Measurements from ENCODE around the gene HOXA5.

DNA sequence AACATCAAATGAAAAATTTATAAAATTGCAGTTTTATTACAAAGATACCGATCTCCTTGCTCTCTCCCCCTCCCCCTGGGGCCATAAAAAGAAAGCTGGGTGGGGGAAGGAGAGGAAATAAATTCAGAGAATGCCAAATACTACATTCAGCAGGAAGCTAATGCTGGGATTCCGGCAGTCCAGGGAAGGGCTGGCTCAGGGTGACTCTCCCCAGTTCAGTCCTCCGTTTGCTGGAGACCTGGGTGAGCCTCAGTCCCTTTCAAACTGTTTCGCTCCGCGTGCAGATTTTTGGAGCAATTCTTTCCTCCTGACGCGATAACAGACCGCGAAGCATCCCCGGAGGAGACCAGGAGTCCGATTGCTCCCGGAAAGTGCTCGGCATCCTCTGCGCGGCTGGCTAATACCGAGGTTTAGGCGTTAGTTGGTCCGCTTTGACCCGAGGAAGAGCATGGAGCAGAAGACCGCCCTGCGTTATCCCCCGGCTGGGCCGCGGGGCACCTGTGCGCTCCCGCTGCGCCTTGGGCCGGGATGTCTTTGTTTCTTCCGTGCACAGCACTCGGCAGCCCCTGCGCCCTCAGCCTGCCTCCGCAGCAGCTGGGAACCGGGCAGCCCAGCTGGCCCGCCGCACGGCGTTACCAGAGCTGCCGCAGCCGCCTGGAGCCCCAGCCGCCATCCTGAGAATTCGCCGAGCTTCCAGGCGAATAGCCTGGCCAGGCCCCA lies 37.1 kb downstream of the HOXA5 start:
- TF ChIP-seq, protein P1, sequence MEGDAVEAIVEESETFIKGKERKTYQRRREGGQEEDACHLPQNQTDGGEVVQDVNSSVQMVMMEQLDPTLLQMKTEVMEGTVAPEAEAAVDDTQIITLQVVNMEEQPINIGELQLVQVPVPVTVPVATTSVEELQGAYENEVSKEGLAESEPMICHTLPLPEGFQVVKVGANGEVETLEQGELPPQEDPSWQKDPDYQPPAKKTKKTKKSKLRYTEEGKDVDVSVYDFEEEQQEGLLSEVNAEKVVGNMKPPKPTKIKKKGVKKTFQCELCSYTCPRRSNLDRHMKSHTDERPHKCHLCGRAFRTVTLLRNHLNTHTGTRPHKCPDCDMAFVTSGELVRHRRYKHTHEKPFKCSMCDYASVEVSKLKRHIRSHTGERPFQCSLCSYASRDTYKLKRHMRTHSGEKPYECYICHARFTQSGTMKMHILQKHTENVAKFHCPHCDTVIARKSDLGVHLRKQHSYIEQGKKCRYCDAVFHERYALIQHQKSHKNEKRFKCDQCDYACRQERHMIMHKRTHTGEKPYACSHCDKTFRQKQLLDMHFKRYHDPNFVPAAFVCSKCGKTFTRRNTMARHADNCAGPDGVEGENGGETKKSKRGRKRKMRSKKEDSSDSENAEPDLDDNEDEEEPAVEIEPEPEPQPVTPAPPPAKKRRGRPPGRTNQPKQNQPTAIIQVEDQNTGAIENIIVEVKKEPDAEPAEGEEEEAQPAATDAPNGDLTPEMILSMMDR (IDR thresholded peaks at IDR 0.05; ENCODE audit: control extremely low read depth in 1 of 3, insufficient read depth in 1 of 3, low read depth in 1 of 3, low read length in 3 of 3) = no peak
- TF ChIP-seq FOSL1 (IDR thresholded peaks at IDR 0.05; ENCODE audit: insufficient read depth, low read depth, low read length) = no peak
- peak in 1 of 2 experiments; percentile 8; a peak in 1 of 4 replicates for TF ChIP-seq RAD21 (IDR thresholded peaks at IDR 0.05 in 1 of 2, conservative IDR thresholded peaks at IDR 0.05 in 1 of 2; ENCODE audit: low read depth in 2 of 2, low read length in 2 of 2)
- no peak for TF ChIP-seq POLR2A (IDR thresholded peaks at IDR 0.05; ENCODE audit: control extremely low read depth in 1 of 2, low read depth in 2 of 2, low read length in 2 of 2)
- TF ChIP-seq CHD2 (IDR thresholded peaks at IDR 0.05; ENCODE audit: low read length) = no peak
